Thyroid gland (tissue), 4 donors: Measurements from ENCODE around the gene ATF3.
"Not testable (repeated sequence)": the region's sequence is repeated elsewhere in the genome, so short reads cannot be mapped to it uniquely, and the experiment has no call there.

ENCODE experiments used
- CTCF ChIP-seq, 6 experiments: fragments of 200-600 bp in 3 of 6; fragments of 450-650 bp in 3 of 6; sonication (generic) in 3 of 6; IDR thresholded peaks; one replicate each; pipeline ENCODE4 v1.5.1; 2016 to 2019; ENCODE audit warnings: antibody characterized with exemption in 6 of 6, mild to moderate bottlenecking in 2 of 6, inconsistent platforms in 1 of 6, moderate library complexity in 1 of 6
- POLR2A ChIP-seq, 2 donors: fragments of 450-650 bp; IDR thresholded peaks; one replicate each; pipeline ENCODE4 v1.6.1; 2017; ENCODE audit warnings: antibody characterized with exemption in 2 of 2, mild to moderate bottlenecking in 2 of 2, moderate library complexity in 1 of 2

- TF ChIP-seq CTCF, POLR2A (IDR thresholded peaks at IDR 0.05): not testable (repeated sequence)
Observed at GRCh38 chr1:212639524-212639923, 31.0 kb downstream of the ATF3 start.
